Measurements from ENCODE around the gene PNPT1. TPM values are rescaled to one million over a fixed set of nuclear protein-coding genes. Genes with fewer than 3 reads are reported as not detected.

Gene PNPT1
- total and polyA plus RNA-seq, 2 of the 8 experiments (the other 6 are each of a cell fraction or from before 2014, with no cell fraction given): 8.3 to 40.2 TPM

DNA sequence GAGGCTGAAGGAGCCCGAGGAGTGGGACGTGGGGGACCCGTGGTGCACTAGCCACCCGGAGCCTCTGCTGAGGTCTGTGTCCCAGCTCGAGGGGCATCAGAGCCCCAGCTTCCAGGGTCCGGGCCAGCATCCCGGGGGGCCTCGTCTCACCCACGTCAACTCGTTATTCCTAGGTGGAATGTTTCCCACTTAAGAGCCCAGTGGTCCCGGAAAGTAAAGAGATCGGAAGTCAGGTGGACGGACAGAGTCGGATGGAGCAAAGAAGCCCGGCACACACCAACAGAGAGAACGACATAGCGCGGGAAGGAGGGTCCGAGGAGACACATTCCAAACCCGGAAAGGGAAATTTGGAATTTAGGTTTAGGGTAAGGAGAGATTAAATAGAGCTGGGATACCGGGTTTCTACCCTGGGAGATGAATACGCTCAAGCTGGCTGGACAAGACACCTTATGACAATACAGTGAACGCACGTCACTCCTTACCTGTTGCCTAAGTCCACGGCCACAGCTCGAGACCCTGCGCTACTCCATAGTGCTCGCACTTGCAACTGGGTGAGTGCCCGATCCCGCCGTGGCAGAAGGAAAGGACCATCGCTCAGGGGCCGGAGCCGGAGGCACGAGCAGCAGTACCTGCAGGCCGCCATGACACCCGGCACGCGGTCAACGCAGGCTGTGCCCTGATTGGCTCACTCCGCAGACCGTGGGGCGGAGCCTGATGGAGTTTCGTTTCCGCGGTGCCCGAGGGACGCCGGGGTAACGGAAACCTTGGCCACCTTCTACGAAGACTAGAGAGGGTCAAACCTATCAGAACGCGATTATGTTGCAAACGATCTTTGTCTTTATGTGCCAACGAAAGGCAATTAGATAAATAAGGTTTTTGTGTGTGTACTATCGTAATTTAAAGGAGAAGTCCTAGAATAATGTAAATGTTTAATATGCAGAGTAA is at the start of gene PNPT1 (continued):
- TF ChIP-seq, protein P1, sequence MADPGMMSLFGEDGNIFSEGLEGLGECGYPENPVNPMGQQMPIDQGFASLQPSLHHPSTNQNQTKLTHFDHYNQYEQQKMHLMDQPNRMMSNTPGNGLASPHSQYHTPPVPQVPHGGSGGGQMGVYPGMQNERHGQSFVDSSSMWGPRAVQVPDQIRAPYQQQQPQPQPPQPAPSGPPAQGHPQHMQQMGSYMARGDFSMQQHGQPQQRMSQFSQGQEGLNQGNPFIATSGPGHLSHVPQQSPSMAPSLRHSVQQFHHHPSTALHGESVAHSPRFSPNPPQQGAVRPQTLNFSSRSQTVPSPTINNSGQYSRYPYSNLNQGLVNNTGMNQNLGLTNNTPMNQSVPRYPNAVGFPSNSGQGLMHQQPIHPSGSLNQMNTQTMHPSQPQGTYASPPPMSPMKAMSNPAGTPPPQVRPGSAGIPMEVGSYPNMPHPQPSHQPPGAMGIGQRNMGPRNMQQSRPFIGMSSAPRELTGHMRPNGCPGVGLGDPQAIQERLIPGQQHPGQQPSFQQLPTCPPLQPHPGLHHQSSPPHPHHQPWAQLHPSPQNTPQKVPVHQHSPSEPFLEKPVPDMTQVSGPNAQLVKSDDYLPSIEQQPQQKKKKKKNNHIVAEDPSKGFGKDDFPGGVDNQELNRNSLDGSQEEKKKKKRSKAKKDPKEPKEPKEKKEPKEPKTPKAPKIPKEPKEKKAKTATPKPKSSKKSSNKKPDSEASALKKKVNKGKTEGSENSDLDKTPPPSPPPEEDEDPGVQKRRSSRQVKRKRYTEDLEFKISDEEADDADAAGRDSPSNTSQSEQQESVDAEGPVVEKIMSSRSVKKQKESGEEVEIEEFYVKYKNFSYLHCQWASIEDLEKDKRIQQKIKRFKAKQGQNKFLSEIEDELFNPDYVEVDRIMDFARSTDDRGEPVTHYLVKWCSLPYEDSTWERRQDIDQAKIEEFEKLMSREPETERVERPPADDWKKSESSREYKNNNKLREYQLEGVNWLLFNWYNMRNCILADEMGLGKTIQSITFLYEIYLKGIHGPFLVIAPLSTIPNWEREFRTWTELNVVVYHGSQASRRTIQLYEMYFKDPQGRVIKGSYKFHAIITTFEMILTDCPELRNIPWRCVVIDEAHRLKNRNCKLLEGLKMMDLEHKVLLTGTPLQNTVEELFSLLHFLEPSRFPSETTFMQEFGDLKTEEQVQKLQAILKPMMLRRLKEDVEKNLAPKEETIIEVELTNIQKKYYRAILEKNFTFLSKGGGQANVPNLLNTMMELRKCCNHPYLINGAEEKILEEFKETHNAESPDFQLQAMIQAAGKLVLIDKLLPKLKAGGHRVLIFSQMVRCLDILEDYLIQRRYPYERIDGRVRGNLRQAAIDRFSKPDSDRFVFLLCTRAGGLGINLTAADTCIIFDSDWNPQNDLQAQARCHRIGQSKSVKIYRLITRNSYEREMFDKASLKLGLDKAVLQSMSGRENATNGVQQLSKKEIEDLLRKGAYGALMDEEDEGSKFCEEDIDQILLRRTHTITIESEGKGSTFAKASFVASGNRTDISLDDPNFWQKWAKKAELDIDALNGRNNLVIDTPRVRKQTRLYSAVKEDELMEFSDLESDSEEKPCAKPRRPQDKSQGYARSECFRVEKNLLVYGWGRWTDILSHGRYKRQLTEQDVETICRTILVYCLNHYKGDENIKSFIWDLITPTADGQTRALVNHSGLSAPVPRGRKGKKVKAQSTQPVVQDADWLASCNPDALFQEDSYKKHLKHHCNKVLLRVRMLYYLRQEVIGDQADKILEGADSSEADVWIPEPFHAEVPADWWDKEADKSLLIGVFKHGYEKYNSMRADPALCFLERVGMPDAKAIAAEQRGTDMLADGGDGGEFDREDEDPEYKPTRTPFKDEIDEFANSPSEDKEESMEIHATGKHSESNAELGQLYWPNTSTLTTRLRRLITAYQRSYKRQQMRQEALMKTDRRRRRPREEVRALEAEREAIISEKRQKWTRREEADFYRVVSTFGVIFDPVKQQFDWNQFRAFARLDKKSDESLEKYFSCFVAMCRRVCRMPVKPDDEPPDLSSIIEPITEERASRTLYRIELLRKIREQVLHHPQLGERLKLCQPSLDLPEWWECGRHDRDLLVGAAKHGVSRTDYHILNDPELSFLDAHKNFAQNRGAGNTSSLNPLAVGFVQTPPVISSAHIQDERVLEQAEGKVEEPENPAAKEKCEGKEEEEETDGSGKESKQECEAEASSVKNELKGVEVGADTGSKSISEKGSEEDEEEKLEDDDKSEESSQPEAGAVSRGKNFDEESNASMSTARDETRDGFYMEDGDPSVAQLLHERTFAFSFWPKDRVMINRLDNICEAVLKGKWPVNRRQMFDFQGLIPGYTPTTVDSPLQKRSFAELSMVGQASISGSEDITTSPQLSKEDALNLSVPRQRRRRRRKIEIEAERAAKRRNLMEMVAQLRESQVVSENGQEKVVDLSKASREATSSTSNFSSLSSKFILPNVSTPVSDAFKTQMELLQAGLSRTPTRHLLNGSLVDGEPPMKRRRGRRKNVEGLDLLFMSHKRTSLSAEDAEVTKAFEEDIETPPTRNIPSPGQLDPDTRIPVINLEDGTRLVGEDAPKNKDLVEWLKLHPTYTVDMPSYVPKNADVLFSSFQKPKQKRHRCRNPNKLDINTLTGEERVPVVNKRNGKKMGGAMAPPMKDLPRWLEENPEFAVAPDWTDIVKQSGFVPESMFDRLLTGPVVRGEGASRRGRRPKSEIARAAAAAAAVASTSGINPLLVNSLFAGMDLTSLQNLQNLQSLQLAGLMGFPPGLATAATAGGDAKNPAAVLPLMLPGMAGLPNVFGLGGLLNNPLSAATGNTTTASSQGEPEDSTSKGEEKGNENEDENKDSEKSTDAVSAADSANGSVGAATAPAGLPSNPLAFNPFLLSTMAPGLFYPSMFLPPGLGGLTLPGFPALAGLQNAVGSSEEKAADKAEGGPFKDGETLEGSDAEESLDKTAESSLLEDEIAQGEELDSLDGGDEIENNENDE (IDR thresholded peaks at IDR 0.05; ENCODE audit: insufficient replicate concordance, low read length): no peak
- TF ChIP-seq, protein P2, sequence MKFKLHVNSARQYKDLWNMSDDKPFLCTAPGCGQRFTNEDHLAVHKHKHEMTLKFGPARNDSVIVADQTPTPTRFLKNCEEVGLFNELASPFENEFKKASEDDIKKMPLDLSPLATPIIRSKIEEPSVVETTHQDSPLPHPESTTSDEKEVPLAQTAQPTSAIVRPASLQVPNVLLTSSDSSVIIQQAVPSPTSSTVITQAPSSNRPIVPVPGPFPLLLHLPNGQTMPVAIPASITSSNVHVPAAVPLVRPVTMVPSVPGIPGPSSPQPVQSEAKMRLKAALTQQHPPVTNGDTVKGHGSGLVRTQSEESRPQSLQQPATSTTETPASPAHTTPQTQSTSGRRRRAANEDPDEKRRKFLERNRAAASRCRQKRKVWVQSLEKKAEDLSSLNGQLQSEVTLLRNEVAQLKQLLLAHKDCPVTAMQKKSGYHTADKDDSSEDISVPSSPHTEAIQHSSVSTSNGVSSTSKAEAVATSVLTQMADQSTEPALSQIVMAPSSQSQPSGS (IDR thresholded peaks at IDR 0.05; ENCODE audit: low read length): no peak
- TF ChIP-seq FOSL1 (IDR thresholded peaks at IDR 0.05; ENCODE audit: insufficient read depth, low read depth, low read length) (no peak), HDAC2 (IDR thresholded peaks at IDR 0.05; ENCODE audit: borderline replicate concordance in 1 of 2, low read depth in 2 of 2, low read length in 2 of 2) (peak in 1 of 2 experiments; percentile 89; a peak in 2 of 4 replicates), KDM4A (IDR thresholded peaks at IDR 0.05; ENCODE audit: low read depth, low read length, severe bottlenecking) (peak; percentile 94), ZNF274 (IDR thresholded peaks at IDR 0.05; ENCODE audit: borderline replicate concordance, extremely low read depth, low read length) (no peak)
